Measurements from ENCODE around the gene DYSF. TPM values are rescaled to one million over a fixed set of nuclear protein-coding genes. Genes with fewer than 3 reads are reported as not detected.

The DYSF gene
- total RNA-seq, 4 donors from 2014 or later = 3.7 to 18.7 (median 10.6) TPM

Other genes with a start within 250 kb of the DYSF start
- gene PAIP2B, start 226.5 kb upstream of the DYSF start, total RNA-seq = 1 to 10 TPM; 1.2 to 7.0 (median 3.6) TPM
- gene ZNF638, start 121.8 kb upstream of the DYSF start, total RNA-seq = 100 to 1,000 TPM in 3 of 4 donors, 10 to 100 TPM in 1; 99.9 to 181 (median 142) TPM

Measured in transverse colon (tissue), 4 donors.